T-helper 22 cell (primary cell): ENCODE data around the gene CNTNAP2.
"Not testable (repeated sequence)": the region's sequence is repeated elsewhere in the genome, so short reads cannot be mapped to it uniquely, and the experiment has no call there.

Experiments used
- DNase-seq: peaks from one replicate; pipeline ENCODE4 v3.0.0-alpha.2; 2020; ENCODE audit warnings: low read depth

Gene CNTNAP2

GRCh38 chr7:148304083-148304335, 2187.4 kb downstream of the CNTNAP2 start:
- DNase-seq, result no peak

- no peak for DNase-seq
Observed at GRCh38 chr7:148304456-148304855, 2187.9 kb downstream of the CNTNAP2 start.

GRCh38 chr7:148306759-148307158, 2190.2 kb downstream of the CNTNAP2 start:
- no peak for DNase-seq

GRCh38 chr7:148318102-148318811, 2201.7 kb downstream of the CNTNAP2 start:
- DNase-seq, result no peak

- no peak for DNase-seq
Observed at GRCh38 chr7:148318838-148319237, 2202.2 kb downstream of the CNTNAP2 start.

GRCh38 chr7:148319316-148319808, 2202.8 kb downstream of the CNTNAP2 start:
- no peak for DNase-seq

GRCh38 chr7:148325208-148325607, 2208.6 kb downstream of the CNTNAP2 start:
- no peak for DNase-seq

- no peak for DNase-seq
Observed at GRCh38 chr7:148327379-148327778, 2210.8 kb downstream of the CNTNAP2 start.

GRCh38 chr7:148328906-148329305, 2212.3 kb downstream of the CNTNAP2 start:
- DNase-seq, result no peak

GRCh38 chr7:148330124-148330818, 2213.7 kb downstream of the CNTNAP2 start:
- no peak for DNase-seq

- DNase-seq, result no peak
Observed at GRCh38 chr7:148330822-148331221, 2214.2 kb downstream of the CNTNAP2 start.

GRCh38 chr7:148331456-148331855, 2214.9 kb downstream of the CNTNAP2 start:
- DNase-seq, result not testable (repeated sequence)

- DNase-seq, result no peak
Observed at GRCh38 chr7:148332191-148333186, 2215.9 kb downstream of the CNTNAP2 start.

GRCh38 chr7:148334441-148334956, 2217.9 kb downstream of the CNTNAP2 start:
- no peak for DNase-seq

- no peak for DNase-seq
Observed at GRCh38 chr7:148334959-148335577, 2218.5 kb downstream of the CNTNAP2 start.

GRCh38 chr7:148335790-148336189, 2219.2 kb downstream of the CNTNAP2 start:
- DNase-seq, result no peak

- no peak for DNase-seq
Observed at GRCh38 chr7:148336411-148336810, 2219.8 kb downstream of the CNTNAP2 start.

GRCh38 chr7:148337246-148337965, 2220.8 kb downstream of the CNTNAP2 start:
- DNase-seq, result no peak

- DNase-seq, result no peak
Observed at GRCh38 chr7:148337995-148338747, 2221.6 kb downstream of the CNTNAP2 start.
